Activated gamma-delta T cell (primary cell): Measurements from ENCODE around the gene FYB2.

Source experiments
- DNase-seq: peaks from one replicate; lab custom pipeline; 2025; lab: John Stamatoyannopoulos, UW
- total RNA-seq, 2 donors: gene quantifications; one replicate each; lab custom pipeline; 2026; lab: John Stamatoyannopoulos, UW

Gene FYB2, protein sequence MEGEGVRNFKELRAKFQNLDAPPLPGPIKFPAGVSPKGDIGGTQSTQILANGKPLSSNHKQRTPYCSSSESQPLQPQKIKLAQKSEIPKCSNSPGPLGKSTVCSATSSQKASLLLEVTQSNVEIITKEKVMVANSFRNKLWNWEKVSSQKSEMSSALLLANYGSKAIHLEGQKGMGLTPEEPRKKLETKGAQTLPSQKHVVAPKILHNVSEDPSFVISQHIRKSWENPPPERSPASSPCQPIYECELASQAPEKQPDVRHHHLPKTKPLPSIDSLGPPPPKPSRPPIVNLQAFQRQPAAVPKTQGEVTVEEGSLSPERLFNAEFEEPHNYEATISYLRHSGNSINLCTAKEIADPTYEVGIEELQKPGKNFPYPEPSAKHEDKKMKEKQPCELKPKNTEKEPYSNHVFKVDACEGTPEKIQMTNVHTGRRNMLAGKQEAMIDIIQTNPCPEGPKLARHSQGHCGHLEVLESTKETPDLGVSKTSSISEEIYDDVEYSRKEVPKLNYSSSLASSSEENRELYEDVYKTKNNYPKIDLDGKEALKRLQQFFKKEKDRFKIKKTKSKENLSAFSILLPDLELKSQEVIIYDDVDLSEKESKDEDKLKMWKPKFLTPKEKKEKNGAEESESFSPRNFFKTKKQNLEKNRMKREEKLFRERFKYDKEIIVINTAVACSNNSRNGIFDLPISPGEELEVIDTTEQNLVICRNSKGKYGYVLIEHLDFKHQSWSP
- 0 to 0.04 reads per million in 2 donors for total RNA-seq

DNA sequence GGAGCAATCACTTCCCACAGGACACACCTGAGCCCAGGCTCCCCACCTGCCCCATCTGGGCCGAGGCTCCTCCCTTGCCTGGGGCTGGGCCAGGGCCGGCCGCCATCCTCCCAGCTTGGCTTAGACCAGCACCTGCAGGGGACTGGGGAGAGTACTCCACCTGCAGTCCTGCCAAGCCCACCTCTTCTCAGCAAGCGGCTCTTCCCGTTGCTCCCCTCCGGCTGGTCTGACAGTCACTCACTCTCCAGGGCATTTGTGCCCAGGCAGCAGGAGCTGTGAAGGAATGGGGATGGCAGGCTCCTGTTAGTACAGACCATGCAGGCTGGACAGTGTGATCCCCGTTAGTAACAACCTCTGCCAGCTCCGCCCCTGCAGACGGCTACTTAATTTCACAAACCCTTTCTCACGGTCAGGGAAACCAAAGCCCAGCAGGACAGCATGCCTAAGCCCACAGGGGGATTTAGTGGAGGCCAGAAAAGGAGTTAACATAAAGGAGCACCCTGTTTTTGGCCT, at the start of gene FYB2:
Gene FYB2, minus strand, starts transcription at position 18 of the 513 bp plus-strand sequence. CDS start 114 bp downstream, outside the sequence.
- no peak for DNase-seq

DNA sequence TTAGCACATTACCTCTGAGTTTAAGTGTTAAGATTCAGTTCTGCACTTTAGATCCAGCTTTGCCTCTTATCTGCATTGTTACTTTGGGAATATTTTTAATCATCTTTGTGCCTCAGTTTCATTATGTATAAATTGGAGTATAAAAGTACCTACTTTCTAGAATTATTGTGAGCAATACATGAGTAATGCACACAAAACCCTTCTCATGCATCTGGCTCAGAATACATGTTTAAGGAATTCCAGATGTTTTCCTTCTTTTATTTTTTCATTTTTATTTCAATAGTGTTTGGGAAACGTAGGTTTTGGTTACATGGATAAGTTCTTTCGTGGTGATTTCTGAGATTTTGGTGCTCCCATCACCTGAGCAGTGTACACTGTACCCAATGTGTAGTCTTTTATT, 49.6 kb upstream of the FYB2 start:
- DNase-seq: no peak

DNA sequence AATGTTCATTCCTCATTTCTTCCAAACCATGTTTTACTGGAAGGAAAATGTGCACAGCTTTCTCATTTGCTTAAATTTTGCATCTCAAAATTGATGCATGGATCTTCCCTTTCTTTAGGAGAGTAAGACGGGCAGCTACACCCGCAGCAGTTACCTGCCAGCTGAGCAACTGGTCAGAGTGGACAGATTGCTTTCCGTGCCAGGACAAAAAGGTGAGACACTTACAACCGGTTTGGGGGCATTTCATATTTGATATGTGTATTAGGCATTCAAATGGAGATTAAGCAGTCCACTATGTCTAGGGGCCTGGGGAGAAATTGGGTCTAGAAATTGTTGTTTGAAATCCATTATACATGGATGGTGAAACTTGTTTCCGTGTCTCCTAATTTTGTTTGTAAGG, 48.3 kb upstream of the FYB2 start:
- no peak for DNase-seq

DNA sequence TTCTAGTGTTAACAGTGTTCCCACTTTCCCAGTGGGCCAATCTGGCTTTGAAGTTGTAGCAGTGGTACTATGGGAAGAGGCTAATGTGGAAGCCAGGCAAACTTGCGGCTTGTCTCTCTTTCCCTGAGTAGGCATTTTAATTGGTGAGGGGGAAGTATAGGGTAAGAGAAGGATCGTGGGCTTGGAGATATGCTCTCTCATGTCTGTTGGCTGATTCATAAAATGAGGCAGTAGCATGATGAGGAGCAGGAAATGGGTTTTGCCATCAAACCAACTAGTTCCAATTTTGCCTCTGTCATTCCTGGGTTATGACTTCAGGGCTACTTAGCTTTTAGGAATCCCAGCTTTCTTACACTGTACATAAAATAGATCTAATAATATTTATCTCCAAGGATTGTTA, 47.5 kb upstream of the FYB2 start:
- DNase-seq: no peak

DNA sequence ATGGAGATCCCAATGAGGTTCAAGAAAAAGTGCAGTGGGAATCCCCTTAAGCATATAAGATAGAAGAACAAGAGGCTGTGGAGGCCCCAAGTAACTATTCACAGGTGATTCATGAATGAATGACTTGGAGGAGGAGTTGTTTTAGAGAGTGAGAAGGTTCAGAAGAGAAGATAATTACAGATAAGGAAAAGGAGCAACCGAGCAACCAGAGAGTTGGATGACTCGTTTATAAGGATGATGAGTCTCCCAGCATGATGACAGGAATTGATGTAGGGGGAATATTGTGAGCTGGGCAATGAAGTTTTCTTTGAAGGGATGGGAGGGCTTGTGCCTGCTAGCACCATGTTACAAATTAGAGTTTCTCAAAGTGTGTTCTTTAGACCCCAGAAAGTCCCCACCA, 45.2 kb upstream of the FYB2 start:
- no peak for DNase-seq

DNA sequence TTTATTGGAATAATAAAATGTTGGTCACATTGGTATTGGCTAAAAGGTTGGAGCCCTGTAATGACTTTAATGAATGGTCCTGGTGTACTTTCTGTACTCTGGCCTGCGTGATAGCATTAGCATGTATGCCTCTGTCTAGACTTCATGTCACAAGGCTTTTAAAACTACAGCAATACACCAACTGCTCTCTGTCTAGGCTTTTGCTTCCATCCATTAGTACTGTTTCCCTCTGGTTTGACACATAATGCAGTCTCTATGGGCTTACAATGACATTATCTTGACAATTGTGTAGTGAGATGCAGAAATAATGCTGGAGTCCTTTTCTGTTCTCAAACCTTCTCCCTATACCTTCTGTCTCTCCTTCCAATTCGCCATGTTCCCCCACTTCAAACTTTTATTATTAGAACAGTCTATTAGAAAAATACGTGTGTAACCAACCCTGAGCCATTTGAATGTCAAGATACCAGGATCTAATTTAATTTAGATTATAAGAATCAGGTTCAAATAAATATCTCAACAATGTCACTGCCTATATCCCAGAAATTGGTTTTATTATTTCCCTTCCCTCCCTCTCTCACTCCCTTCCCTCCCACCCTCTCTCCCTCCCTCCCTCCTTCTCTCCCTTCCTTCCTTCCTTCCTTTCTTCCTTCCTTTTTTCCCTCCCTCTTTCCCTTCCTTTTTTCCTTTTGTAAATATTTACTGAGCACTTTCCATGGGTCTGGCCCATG, 44.2 kb upstream of the FYB2 start:
- DNase-seq: no peak

DNA sequence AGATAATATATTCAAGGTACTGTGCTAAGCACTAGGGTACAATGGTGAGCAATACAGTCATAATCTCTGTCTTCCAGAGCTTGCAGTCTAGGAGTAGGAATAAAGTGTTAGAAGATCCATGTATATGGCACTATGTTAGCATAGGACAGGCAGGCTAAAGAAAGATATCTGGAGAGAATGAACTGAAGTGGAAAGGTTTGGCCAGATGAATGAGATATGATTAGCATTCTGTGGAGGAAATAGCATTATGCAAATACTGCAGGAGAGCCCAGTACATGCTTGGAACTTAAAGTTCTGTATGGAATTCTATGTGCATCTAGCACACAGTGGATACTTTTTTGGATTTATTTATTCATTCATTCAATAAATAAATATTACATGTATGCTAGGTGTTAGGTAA, 40.1 kb upstream of the FYB2 start:
- no peak for DNase-seq

DNA sequence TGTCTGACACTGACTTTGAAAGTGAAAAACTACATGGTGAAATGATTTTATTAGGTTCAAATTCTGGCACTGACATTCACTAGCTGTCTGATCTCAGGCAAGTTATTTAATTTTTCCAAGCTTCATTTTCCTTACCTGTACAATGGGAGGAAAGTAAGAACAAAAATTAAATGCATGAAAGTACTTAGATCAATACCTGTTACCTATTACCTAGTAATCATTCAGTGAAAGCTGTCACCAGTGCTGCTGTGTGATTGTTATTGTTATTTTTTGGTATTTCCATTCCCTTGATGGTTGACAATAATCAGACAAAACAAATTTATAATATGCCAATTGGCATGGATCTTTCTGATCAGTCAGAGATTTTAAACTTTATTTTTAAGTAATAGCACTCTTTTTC, 37.0 kb upstream of the FYB2 start:
- no peak for DNase-seq

DNA sequence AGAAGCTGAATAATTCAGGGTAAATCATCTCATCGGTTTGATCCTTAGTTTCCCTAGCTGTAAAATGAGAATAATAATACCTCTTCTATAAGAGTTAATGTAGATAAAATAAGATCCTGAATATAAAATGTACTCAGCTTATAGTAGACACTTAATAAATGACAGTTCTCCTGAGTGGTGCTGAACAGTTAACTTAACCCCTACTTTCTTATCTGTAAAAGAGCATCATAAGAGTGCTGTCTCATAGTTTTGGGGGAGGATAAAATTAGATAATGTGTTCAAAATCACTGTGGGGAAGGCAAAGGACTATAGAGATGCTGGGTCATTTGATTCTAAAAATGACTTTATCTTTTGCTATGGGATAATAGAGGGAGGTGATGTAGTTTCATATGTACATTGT, 36.0 kb upstream of the FYB2 start:
- no peak for DNase-seq

DNA sequence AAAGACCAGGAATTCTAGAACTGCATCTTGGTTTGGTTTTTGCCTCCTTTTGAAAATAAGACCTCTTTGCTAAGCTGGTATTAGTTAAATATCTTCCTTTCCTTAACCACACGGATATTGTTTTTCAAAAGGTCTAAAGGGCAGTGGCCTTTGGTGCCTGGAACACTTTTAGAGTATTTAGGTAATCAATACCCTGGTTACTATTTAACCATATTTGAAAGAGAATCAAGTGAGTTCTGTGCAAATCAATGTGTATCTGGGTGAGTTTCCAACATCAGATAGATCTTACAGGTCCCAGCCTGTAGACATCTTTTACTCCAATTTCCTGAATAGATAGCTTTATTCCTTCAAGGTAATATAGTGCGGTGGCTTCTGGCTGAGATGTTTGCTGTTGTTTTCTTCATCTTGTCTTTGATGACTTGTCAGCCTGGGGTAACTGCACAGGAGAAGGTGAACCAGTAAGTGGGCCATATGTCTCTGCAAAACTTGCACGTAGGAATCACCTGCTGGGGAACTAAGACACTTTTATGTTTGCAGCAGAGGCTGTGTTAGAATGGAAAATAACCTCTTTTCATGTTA, 35.4 kb upstream of the FYB2 start, which contains the start of gene C8A:
Gene C8A, plus strand, starts transcription at position 277 of the 579 bp plus-strand sequence. Its CDS starts 105 bp downstream, at position 382.
- no peak for DNase-seq

DNA sequence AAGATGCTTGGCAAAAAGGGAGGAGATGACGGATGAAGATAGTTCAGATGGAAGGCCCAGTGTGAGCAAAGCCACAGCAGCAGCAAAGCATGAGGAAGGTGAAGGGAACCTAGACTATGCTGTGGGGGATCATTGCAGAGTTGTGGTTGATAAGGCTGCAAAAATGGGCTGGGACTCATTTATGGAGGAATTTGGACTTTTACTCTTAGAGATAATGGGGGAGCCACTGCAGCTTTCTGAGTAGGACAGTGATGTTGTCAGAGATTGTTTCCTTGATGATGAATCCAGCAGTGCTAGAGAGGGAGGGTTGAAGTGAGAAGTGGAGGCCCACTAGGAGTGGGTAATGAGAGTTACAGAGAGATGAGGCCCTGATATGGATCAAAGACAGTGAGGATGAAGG, 33.3 kb upstream of the FYB2 start:
- no peak for DNase-seq

DNA sequence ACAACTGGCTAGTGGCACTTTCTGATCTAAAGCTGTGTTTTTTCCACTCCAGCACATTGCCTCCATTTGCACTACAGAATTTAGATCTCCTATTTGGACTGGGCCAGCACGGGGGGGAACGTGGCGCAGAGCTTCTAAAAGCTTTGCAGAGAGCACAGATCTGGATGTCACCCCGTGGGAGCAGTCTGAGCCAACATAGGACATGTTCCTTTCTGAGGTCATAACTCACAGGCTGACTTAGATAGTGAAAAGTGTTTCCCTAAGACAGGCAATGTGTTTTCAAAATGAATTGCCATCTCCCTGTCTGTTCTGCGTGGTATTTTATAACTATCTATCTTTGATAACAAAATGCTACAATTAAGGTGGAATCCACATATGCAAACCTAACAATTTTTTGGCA, 31.7 kb upstream of the FYB2 start:
- DNase-seq: no peak

DNA sequence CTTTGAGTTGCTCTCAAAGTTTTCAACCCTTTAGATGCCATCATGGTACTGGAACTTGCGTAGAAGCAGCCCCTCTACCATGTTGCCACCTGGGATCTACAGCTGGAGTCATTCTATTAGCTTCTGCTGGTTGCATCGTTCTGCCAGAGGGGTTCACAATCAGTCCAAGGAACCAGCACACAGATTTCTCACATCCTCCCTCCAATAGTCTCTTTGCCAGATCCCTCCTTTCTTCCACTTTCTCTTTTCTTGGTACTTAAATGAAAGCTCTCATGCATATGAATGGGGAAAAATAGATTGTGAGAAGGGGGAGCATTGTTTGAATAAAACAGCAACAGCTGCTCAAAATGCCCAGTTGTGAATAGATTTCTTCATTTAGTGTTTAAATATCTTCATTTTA, 31.2 kb upstream of the FYB2 start:
- DNase-seq: no peak

DNA sequence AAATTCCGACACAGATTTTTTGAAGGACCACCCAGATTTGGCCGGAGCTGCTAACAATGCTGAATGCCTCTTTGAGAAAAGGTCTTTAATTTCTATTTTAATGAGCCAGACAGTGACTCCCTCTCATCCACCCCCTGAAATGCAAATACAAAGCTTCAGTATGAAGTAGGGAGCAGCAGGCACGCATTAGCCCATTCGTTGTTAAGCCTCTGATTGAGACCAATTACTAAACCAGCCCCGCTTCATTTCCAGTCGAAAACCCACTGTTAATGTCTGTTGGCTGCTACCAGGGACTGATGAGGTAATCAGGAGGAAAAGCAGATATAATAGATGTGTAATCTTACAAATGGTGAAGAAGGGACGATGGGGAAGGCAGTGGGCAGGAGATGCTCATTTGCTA, 30.5 kb upstream of the FYB2 start:
- DNase-seq: no peak

DNA sequence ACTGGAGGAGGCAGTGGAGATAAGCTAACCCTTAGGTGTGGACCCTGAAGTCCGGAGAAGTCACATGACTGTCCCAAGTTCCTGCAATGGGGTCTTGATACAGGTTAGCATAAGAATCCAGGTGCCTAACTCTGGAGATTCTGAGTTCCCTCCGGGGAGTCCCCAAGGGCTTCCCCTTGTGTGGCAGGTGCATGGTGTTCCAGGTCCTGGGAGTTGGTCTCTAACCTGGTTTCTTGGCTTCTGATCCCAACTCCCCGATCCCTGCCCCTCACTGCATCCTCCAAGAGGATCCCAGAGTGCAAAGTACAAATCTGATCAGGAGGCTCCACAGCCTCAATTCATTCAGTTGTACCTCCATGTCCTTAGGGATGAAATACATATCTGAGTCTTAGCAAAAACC, 26.1 kb upstream of the FYB2 start:
- DNase-seq: no peak

DNA sequence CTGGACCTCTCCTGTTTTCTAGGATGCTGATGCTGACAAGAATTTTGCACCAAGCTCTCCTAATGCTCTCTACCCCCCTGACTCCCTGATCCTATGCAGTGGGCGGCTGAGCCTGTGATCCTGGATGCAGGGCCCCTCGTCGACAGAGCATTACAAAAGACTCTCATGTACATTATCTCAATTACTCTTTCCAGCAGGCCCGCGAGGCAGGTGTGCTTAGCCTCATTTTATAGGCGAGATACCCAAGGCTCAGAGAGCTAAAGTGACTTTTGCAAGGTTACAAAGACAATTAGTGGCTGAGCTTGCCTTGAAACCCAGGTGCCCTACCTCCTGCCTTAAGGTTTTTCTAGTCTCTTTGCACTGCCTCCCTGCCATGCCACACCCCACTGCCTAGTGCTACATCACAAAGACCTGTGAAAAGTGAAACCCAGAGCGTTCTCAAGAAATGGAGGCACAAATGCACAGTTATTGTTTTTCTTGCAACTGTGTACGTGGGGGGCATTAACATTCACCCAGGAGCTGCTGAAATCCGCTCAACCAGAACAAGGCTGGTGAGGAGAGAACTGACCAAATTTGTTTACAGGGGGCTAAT, 25.4 kb upstream of the FYB2 start:
- DNase-seq: no peak

DNA sequence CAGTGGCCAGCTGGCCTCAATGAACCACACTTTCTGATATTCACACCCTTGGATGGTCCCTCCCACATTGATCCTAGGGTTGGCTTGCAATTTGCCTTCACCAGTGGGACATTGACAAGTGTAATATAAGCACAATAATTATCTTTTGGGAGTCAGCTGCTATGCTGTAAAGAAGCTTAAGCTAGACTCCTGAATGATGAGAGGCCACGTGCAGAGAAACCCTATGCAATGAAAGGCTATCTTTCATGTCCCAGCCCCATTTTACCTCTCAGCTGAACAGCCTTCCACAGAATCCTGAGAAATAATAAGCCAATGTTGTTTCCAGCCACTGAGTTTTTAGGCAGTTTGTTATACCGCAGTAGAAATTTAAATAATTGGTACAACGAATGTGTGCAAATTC, 24.3 kb upstream of the FYB2 start:
- no peak for DNase-seq

DNA sequence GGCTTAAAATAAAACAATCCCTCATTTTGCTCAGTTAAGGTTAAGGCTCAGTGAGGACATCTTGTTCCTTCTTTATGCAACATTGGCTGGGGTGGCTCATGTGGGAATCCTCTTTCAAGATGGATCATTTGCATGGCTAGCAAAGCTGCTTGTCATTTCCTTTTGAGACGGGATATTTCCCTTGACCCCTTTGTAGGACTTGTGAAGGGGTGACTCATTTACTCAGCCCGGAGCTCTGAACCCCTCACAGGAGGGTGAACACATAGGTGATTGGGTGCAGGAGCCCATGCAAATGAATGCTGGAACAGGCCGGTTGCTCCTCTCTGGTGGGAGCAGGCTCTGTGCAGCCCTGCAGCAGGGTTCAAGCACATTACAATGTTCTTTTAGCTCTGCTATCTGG, 19.6 kb upstream of the FYB2 start:
- DNase-seq: no peak

DNA sequence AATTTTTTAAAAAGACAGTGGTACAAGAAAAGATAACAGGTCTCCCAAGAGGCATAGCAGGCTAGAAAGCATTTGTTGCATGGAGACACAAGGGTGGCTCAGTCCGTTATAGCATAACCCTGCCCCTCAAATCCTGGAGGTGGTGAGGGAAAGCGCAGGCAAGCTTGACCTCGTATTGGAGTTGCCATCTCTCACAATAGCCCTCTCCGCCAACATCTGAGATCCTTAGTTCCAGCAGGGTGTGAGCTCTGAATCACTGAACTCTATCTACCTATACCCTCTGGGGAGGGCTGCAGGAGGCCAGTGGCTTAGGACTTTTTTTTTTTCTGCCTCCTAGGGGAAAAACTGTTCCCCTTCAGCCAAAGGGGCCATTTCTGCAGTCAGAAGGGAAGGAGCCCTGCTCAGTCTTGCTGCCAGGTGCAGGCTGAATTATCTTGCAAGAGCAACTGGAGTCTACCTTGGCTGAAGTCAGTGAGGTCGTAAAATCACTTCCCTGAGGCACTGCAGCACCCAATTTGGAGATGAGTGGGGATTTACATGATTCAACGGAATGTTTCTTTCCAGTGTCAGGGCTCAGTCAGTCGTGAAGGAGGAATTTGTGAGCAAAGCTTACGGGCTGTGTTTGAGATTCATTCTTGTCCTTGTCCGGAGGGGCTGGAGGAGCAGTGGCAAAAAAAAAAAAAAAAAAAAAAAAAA, 18.2 kb upstream of the FYB2 start:
- DNase-seq: no peak

DNA sequence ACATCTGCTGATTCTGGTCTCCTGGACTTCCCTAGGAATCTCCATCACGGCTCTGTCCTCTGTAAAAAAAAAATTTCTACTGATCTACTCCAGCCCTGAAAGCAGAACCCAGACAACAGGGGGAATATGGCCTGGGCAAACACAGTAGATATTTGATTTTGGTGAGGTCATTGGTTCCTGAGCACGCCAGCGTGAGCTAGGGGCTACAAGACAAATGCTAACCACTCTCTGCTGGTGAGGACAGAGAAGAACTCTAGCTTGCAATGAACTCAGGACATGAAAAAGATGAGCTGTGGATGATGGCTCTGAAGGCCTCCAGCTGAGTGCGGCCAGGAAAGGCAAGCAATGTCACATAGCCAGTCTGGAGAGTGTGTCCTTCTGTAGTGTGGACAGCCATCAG, 17.2 kb upstream of the FYB2 start:
- no peak for DNase-seq

DNA sequence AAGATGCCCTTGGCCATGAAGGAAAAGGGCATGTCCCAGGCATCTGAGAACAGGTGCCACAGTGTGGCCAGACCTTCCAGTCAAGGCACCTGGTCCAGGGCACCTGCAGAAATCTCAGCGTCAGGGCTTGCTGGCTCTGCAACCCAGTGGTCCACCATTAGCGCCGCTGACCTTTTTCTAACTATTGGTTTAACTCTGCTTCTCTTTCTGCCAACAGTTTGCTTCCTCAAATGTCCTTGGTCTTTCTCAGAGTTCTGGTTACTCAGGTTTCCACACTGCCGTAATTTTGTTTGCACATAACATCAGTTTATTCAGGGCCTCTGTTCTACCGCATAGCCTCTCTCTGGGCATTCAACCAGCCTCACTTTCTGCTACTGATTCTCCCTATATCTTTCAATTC, 16.5 kb upstream of the FYB2 start:
- no peak for DNase-seq
